GM23248 (cell line): ENCODE measurements around the gene WWC1. TPM values are rescaled to one million over a fixed set of nuclear protein-coding genes. Genes with fewer than 3 reads are reported as not detected.

Experiments
- DNase-seq: peaks from one replicate; pipeline ENCODE4 v3.0.0-alpha.2; 2015
- H2AFZ ChIP-seq: fragments of 200-600 bp; sonication (generic); 2 replicates; pipeline ENCODE4 v1.6.1; 2016; ENCODE audit warnings: antibody characterized with exemption
- H3F3A ChIP-seq: fragments of 200-600 bp; sonication (generic); 2 replicates; pipeline ENCODE4 v1.6.1; 2016; ENCODE audit warnings: mild to moderate bottlenecking, antibody characterized with exemption, mixed run types; ENCODE audit not compliant: insufficient read depth
- H3K27ac ChIP-seq: fragments of 200-600 bp; sonication (generic); 2 replicates; pipeline ENCODE4 v1.5.1; 2016; ENCODE audit warnings: mild to moderate bottlenecking
- H3K27me3 ChIP-seq: fragments of 200-600 bp; sonication (generic); replicated peaks from 2 replicates; pipeline ENCODE4 v1.6.1; 2016; ENCODE audit warnings: mild to moderate bottlenecking; ENCODE audit not compliant: insufficient read depth
- H3K36me3 ChIP-seq: fragments of 200-600 bp; sonication (generic); 2 replicates; pipeline ENCODE4 v1.6.1; 2016; ENCODE audit warnings: low read depth, mild to moderate bottlenecking
- H3K4me1 ChIP-seq: fragments of 200-600 bp; sonication (generic); 2 replicates; pipeline ENCODE4 v1.6.1; 2016; ENCODE audit warnings: mild to moderate bottlenecking; ENCODE audit not compliant: insufficient read depth
- H3K4me2 ChIP-seq: fragments of 200-600 bp; sonication (generic); one replicate; pipeline ENCODE4 v1.6.1; 2016; ENCODE audit warnings: mild to moderate bottlenecking; ENCODE audit not compliant: unreplicated experiment
- H3K4me3 ChIP-seq: fragments of 200-600 bp; sonication (generic); 2 replicates; pipeline ENCODE4 v1.5.1; 2016; ENCODE audit warnings: mild to moderate bottlenecking
- H3K79me2 ChIP-seq: fragments of 200-600 bp; sonication (generic); 2 replicates; pipeline ENCODE4 v1.6.1; 2016; ENCODE audit warnings: mild to moderate bottlenecking; ENCODE audit not compliant: insufficient read depth
- H3K9ac ChIP-seq: fragments of 200-600 bp; sonication (generic); 2 replicates; pipeline ENCODE4 v1.6.1; 2016; ENCODE audit warnings: mild to moderate bottlenecking
- H3K9me2 ChIP-seq: fragments of 200-600 bp; sonication (generic); 2 replicates; pipeline ENCODE4 v1.6.1; 2016; ENCODE audit warnings: mixed run types, mild to moderate bottlenecking, moderate library complexity; ENCODE audit not compliant: insufficient read depth
- H3K9me3 ChIP-seq: fragments of 200-600 bp; sonication (generic); one replicate; pipeline ENCODE4 v1.6.1; 2017; ENCODE audit warnings: low read depth
- H4K20me1 ChIP-seq: fragments of 200-600 bp; sonication (generic); 2 replicates; pipeline ENCODE4 v1.6.0; 2016; ENCODE audit not compliant: insufficient read depth
- EZH2 ChIP-seq: fragments of 200-600 bp; sonication (generic); IDR thresholded peaks from 2 replicates; pipeline ENCODE4 v1.6.1; 2018; ENCODE audit warnings: antibody characterized with exemption, mild to moderate bottlenecking; ENCODE audit not compliant: insufficient read depth, poor library complexity, severe bottlenecking
- EZH2phosphoT487 ChIP-seq: fragments of 200-600 bp; sonication (generic); IDR thresholded peaks from 2 replicates; pipeline ENCODE4 v1.6.1; 2018; ENCODE audit warnings: antibody characterized with exemption, moderate library complexity, mild to moderate bottlenecking, low read depth; ENCODE audit not compliant: insufficient read depth
- WGBS, 2 experiments: methylation state at CpG; one replicate each; pipeline ENCODE4 v1.1.6; 2015 to 2017; ENCODE audit warnings: low lambda C conversion rate in 2 of 2, low coverage in 1 of 2; ENCODE audit errors: missing lambda C conversion rate in 2 of 2; 5-methylcytosine and 5-hydroxymethylcytosine counted together
- in situ Hi-C: fragments of 300-500 bp; cut with MboI; formaldehyde crosslinking; loops from 2 replicates; pipeline ENCODE4 v1.15.0; 2020
- polyA plus RNA-seq: library from polyadenylated mRNA; unstranded; fragments of >200 nt; fragmentation: Nextera tagmentation; extraction: Ambion mirVana; gene quantifications from 2 replicates; pipeline ENCODE4 v1.2.1, GENCODE V29; 2016
- total RNA-seq: library from RNA; depleted of rRNA; stranded (reverse); fragments of >200 nt; shearing (Covaris generic); gene quantifications from 2 replicates; pipeline ENCODE4 v1.2.3, GENCODE V29; 2014

Gene WWC1
- total and polyA plus RNA-seq, 2 experiments from 2014 or later = 1.8 to 7.1 TPM

- WGBS, 2 experiments = 80 to 86% methylated on average over 3 of the region's 3 CpGs
- TF ChIP-seq EZH2phosphoT487 (no peak), EZH2 (no peak)
These were observed 121.6 kb downstream of the WWC1 start for GRCh38 chr5:168413062-168413461.

GRCh38 chr5:168413596-168413995, 122.2 kb downstream of the WWC1 start:
- DNase-seq = no peak

More at GRCh38 chr5:168413062-168413461, 121.6 kb downstream of the WWC1 start:
- Histone ChIP-seq H3K4me2 (no peak overlapping the region), H3K27me3 (no peaks in the 10 kb centered on the region), H4K20me1 (no peaks in the 10 kb centered on the region), H3K27ac (no peak overlapping the region), H3K9me3 (no peaks in the 10 kb centered on the region), H3K4me1 (peaks cover 16% of the 10 kb centered on the region), H3K36me3 (no peaks in the 10 kb centered on the region), H3K79me2 (no peaks in the 10 kb centered on the region), H3F3A (peaks cover 19% of the 10 kb centered on the region), H3K9me2 (no peaks in the 10 kb centered on the region), H3K4me3 (no peak overlapping the region), H2AFZ (no peak overlapping the region), H3K9ac (no peak overlapping the region)
- DNase-seq = no peak
- in situ Hi-C loops = no loop called here

GRCh38 chr5:168415401-168415800, 124.0 kb downstream of the WWC1 start:
- H3K79me2 ChIP-seq = no peaks in the 10 kb centered on the region
- no peak for DNase-seq
- no peak for TF ChIP-seq EZH2phosphoT487
- TF ChIP-seq EZH2 = no peak
- no peak overlapping the region for H3K9ac ChIP-seq
- no peak overlapping the region for H3K4me2 ChIP-seq
- no peaks in the 10 kb centered on the region for H3K9me3 ChIP-seq
- H3K9me2 ChIP-seq = no peaks in the 10 kb centered on the region
- H3K36me3 ChIP-seq = no peaks in the 10 kb centered on the region
- H2AFZ ChIP-seq = no peak overlapping the region
- H3K4me3 ChIP-seq = no peak overlapping the region
- peaks cover 3% of the 10 kb centered on the region for H3K4me1 ChIP-seq
- no peak overlapping the region for H3K27ac ChIP-seq
- H3K27me3 ChIP-seq = no peaks in the 10 kb centered on the region
- in situ Hi-C loops = no loop called here
- WGBS, 2 experiments = 97% methylated on average over 4 of the region's 4 CpGs
- peaks cover 4% of the 10 kb centered on the region for H3F3A ChIP-seq
- H4K20me1 ChIP-seq = no peaks in the 10 kb centered on the region

More at GRCh38 chr5:168413596-168413995, 122.2 kb downstream of the WWC1 start:
- TF ChIP-seq EZH2 = no peak
- no peak for TF ChIP-seq EZH2phosphoT487
- in situ Hi-C loops = no loop called here
- no peaks in the 10 kb centered on the region for H3K9me3 ChIP-seq
- peaks cover 16% of the 10 kb centered on the region for H3K4me1 ChIP-seq
- H3K36me3 ChIP-seq = no peaks in the 10 kb centered on the region
- 89 to 92% methylated on average over 3 of the region's 3 CpGs for WGBS, 2 experiments
- no peak overlapping the region for H2AFZ ChIP-seq
- H3F3A ChIP-seq = peaks cover 19% of the 10 kb centered on the region
- H3K79me2 ChIP-seq = no peaks in the 10 kb centered on the region
- no peak overlapping the region for H3K4me2 ChIP-seq
- H3K27ac ChIP-seq = no peak overlapping the region
- no peak overlapping the region for H3K4me3 ChIP-seq
- no peaks in the 10 kb centered on the region for H3K27me3 ChIP-seq
- H3K9ac ChIP-seq = no peak overlapping the region
- no peaks in the 10 kb centered on the region for H4K20me1 ChIP-seq
- no peaks in the 10 kb centered on the region for H3K9me2 ChIP-seq

GRCh38 chr5:168415971-168416370, 124.5 kb downstream of the WWC1 start:
- Histone ChIP-seq H3K9ac (no peak overlapping the region), H3K9me3 (no peaks in the 10 kb centered on the region), H3K9me2 (no peaks in the 10 kb centered on the region), H3K4me3 (no peak overlapping the region), H3K36me3 (no peaks in the 10 kb centered on the region), H4K20me1 (no peaks in the 10 kb centered on the region), H3K79me2 (no peaks in the 10 kb centered on the region), H3K27me3 (no peaks in the 10 kb centered on the region), H2AFZ (no peak overlapping the region), H3K4me1 (no peaks in the 10 kb centered on the region; the same call in 1 of the 2 replicates), H3F3A (no peaks in the 10 kb centered on the region), H3K27ac (no peak overlapping the region), H3K4me2 (no peak overlapping the region)
- no peak for DNase-seq
- WGBS, 2 experiments = 87 to 89% methylated on average over 6 of the region's 6 CpGs
- in situ Hi-C loops = no loop called here
- no peak for TF ChIP-seq EZH2
- no peak for TF ChIP-seq EZH2phosphoT487
